GM15510 (cell line): ENCODE results near the gene DTX2.
"Not testable (repeated sequence)": the region's sequence is repeated elsewhere in the genome, so short reads cannot be mapped to it uniquely, and the experiment has no call there.

Experiments
- POLR2A ChIP-seq: IDR thresholded peaks from 3 replicates; pipeline ENCODE4 v1.6.1; 2011; ENCODE audit warnings: borderline replicate concordance; ENCODE audit not compliant: insufficient read length; ENCODE audit errors: extremely low read depth

Gene DTX2

GRCh38 chr7:76509931-76510877, 48.7 kb downstream of the DTX2 start, which contains the start of gene UPK3B:
Gene UPK3B, plus strand, starts transcription at chr7:76510552. Its CDS starts 101 bp downstream, at chr7:76510653.
- no peak for TF ChIP-seq POLR2A

DNA sequence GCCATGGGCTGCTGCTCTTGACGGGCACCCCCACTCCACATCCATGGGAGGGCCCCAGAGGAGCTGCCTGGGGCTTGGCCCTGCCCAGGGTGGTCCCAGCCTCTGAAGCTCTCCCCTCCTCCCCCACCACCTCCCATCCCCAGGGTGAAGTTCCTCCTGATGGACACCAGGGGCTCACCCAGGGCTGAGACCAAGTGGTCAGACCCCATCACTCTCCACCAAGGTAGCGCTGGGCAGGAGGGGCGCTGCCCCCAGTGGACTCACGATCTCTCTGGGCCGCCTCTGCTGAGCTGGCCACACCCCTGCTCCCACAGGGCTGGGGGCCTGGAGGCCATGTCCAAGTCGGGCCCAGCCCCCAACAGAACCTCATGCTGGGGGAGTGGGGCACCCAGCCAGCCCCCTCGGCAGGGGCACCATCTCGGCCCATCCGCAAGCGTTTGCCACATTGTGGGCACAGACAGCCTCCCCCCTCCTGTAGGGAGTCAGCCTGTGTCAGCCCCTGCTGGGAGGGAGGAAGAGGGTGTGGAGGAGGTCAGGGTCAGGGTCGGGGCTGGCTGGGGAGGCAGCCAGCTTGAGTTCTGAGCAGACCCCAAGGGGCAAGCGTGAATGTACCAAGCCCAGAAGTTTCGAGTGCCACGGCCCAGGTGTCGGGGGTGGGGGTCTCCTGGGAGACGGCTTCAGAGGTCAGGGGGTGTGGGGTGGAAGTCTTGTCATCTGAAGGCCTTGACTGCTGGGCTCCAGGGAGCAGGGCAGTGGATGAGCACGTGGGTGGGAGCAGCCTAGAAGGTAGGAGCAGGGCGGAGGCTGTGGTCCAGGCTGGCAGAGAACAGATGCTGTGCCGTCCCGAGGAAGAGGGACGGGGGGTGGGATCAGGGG, 51.7 kb downstream of the DTX2 start:
- TF ChIP-seq POLR2A, result no peak

GRCh38 chr7:76513817-76514799, 52.6 kb downstream of the DTX2 start:
- no peak for TF ChIP-seq POLR2A

GRCh38 chr7:76514926-76515771, 53.6 kb downstream of the DTX2 start:
- no peak for TF ChIP-seq POLR2A

- TF ChIP-seq POLR2A, result no peak
Measured at GRCh38 chr7:76515999-76516443, 54.5 kb downstream of the DTX2 start.

GRCh38 chr7:76543197-76543596, 81.7 kb downstream of the DTX2 start, which contains the start of gene SPDYE16:
Gene SPDYE16, minus strand, starts transcription at chr7:76543297. Its CDS starts 1,838 bp downstream, at chr7:76541459.
- not testable (repeated sequence) for TF ChIP-seq POLR2A

GRCh38 chr7:76549025-76549854, 87.7 kb downstream of the DTX2 start:
- TF ChIP-seq POLR2A, result peak; percentile 68
